ENCODE data around the gene TMEM11. TPM values are rescaled to one million over a fixed set of nuclear protein-coding genes. Genes with fewer than 3 reads are reported as not detected.

TMEM11 gene
- total RNA-seq, 1 experiment from 2014 or later, result 32.5 TPM

GRCh38 chr17:21168555-21168865, 45.5 kb downstream of the TMEM11 start:
- H3K4me2 ChIP-seq (ENCODE audit: insufficient read depth, insufficient read length, low read length), result no peak overlapping the region
- no peak overlapping the region for H3K27ac Mint-ChIP-seq
- no peak overlapping the region for H4K8ac ChIP-seq (replicated peaks; ENCODE audit: insufficient read length, low read depth, low read length)
- H3K27me3 Mint-ChIP-seq (ENCODE audit: low read depth), result no peaks in the 10 kb centered on the region
- H3K4ac ChIP-seq (ENCODE audit: low read depth, low read length), result no peak overlapping the region
- no peak overlapping the region for H2BK12ac ChIP-seq (ENCODE audit: insufficient read length, low read depth, low read length)
- H2AK5ac ChIP-seq (ENCODE audit: insufficient read length, low read length), result no peak overlapping the region
- no peak for TF ChIP-seq CTCF (conservative IDR thresholded peaks at IDR 0.05)
- peaks cover 0 to 15% (median 12%) of the 10 kb centered on the region in 3 experiments; a peak in 5 of 7 replicates for H3K36me3 Mint-ChIP-seq (ENCODE audit: insufficient read depth in 1 of 3, low read depth in 3 of 3)
- no peaks in the 10 kb centered on the region for H3K23me2 ChIP-seq (ENCODE audit: insufficient read length, low read depth, low read length, poor library complexity, severe bottlenecking)
- H2AFZ ChIP-seq (ENCODE audit: low read length), result no peak overlapping the region
- H3K27ac ChIP-seq (ENCODE audit: insufficient read length, low read depth, low read length), result no peak overlapping the region
- H3K9me3 Mint-ChIP-seq, result no peaks in the 10 kb centered on the region
- no peak overlapping the region for H2BK120ac ChIP-seq (ENCODE audit: low read depth, low read length, poor library complexity, severe bottlenecking)
- no peak overlapping the region for H3T11ph ChIP-seq (ENCODE audit: low read length)
- H3K79me1 ChIP-seq (ENCODE audit: insufficient read depth, low read depth, low read length, poor library complexity, severe bottlenecking), result no peaks in the 10 kb centered on the region
- no peak overlapping the region for H4K5ac ChIP-seq (ENCODE audit: insufficient read length, low read depth, low read length)
- H3K4me1 ChIP-seq (ENCODE audit: insufficient read depth, low read length), result no peaks in the 10 kb centered on the region
- no peak overlapping the region for H3K14ac ChIP-seq (ENCODE audit: insufficient read depth, low read length)
- H3K4me1 Mint-ChIP-seq, result no peaks in the 10 kb centered on the region
- H2BK5ac ChIP-seq (ENCODE audit: insufficient read length, low read length), result no peak overlapping the region
- no CpG with 5 or more reads among the region's 12 CpGs for WGBS (ENCODE audit: extremely low coverage, insufficient read length, low lambda C conversion rate)
- H2BK20ac ChIP-seq (ENCODE audit: low read depth, low read length, poor library complexity, severe bottlenecking), result no peak overlapping the region
- no peak overlapping the region for H3K9ac ChIP-seq (ENCODE audit: extremely low read depth, insufficient read length, low read length)
- no peak overlapping the region for H4K91ac ChIP-seq (ENCODE audit: insufficient read length, low read depth, low read length)
- H3K18ac ChIP-seq (ENCODE audit: insufficient read length, low read depth, low read length), result no peak overlapping the region
- H3K56ac ChIP-seq (ENCODE audit: insufficient read length, low read depth, low read length), result no peak overlapping the region
- H2BK15ac ChIP-seq (ENCODE audit: low read depth, low read length), result no peak overlapping the region
- H4K20me1 ChIP-seq (ENCODE audit: control insufficient read depth, insufficient read depth, insufficient read length), result no peaks in the 10 kb centered on the region
- no peaks in the 10 kb centered on the region for H3K9me3 ChIP-seq (ENCODE audit: control insufficient read depth, low read depth, low read length)
- H3K27me3 ChIP-seq (ENCODE audit: insufficient read depth, low read length), result no peaks in the 10 kb centered on the region
- H3K4me3 Mint-ChIP-seq, result no peak overlapping the region
- no peak for DNase-seq
- no peaks in the 10 kb centered on the region for H3K79me2 ChIP-seq (ENCODE audit: insufficient read depth, low read length)
- H3K23ac ChIP-seq (ENCODE audit: insufficient read length, low read depth, low read length), result no peak overlapping the region
